GM20000 (cell line): ENCODE data around the gene C22orf39.
"Not testable (repeated sequence)": the region's sequence is repeated elsewhere in the genome, so short reads cannot be mapped to it uniquely, and the experiment has no call there.

Experiments
- DNase-seq: peaks from one replicate; pipeline ENCODE4 v3.0.0; 2012; ENCODE audit warnings: low spot score
- CTCF ChIP-seq: IDR thresholded peaks from 2 replicates; pipeline ENCODE4 v1.5.1; 2012; ENCODE audit warnings: mild to moderate bottlenecking, control low read depth; ENCODE audit errors: extremely low read depth, missing control alignments

C22orf39 gene

GRCh38 chr22:19443544-19444211, 3.8 kb downstream of the C22orf39 start:
- no peak for TF ChIP-seq CTCF

GRCh38 chr22:19442166-19442565, 5.3 kb downstream of the C22orf39 start:
- no peak for TF ChIP-seq CTCF
- DNase-seq, result no peak

More at GRCh38 chr22:19443544-19444211, 3.8 kb downstream of the C22orf39 start:
- DNase-seq, result no peak

GRCh38 chr22:19440411-19441195, 6.9 kb downstream of the C22orf39 start:
- no peak for DNase-seq
- no peak for TF ChIP-seq CTCF

DNA sequence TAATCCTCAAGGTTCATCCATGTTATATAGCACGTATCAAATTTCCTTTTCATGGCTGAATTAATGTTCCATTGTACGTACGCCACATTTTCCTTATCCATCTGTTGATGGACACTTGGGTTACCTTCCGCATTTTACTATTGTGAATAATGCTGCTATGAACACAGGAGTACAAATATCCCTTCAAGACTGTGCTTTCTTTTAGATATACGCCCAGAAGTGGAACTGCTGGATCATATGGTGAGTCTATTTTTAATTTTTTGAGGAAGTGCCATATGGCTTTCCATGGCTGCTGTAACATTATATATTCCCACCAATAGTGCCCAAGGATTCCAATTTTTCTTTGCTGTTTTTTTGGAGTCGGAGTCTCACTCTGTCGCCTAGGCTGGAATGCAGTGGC, 9.2 kb downstream of the C22orf39 start:
- DNase-seq, result no peak
- no peak for TF ChIP-seq CTCF

DNA sequence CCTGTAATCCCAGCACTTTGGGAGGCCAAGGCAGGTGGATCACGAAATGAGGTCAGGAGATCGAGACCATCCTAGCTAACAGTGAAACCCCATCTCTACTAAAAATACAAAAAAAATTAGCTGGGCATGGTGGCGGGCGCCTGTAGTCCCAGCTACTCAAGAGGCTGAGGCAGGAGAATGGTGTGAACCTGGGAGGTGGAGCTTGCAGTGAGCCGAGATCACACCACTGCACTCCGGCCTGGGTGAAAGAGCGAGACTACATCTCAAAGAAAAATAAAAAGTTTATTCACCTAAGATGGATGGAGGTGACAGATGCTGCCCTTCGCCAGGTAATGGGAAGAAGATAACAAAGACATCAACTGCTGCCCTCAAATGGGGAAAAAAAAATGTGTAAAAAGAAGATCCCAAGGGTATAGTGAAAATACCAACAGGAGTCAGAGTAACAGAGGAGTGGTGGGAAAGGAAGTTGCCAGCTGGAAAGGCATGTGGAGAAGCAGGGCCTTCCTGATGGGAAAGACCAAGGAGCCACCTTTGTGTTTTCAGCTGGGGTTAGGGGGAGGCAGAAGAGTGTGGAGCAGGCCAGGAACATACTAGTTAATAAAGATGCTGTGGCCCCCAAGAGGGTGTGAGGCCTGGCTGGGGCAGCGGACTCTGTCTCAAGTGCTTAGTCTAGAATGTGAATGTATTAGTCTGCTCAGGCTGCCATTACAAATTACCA, 10.9 kb downstream of the C22orf39 start:
- not testable (repeated sequence) for DNase-seq

DNA sequence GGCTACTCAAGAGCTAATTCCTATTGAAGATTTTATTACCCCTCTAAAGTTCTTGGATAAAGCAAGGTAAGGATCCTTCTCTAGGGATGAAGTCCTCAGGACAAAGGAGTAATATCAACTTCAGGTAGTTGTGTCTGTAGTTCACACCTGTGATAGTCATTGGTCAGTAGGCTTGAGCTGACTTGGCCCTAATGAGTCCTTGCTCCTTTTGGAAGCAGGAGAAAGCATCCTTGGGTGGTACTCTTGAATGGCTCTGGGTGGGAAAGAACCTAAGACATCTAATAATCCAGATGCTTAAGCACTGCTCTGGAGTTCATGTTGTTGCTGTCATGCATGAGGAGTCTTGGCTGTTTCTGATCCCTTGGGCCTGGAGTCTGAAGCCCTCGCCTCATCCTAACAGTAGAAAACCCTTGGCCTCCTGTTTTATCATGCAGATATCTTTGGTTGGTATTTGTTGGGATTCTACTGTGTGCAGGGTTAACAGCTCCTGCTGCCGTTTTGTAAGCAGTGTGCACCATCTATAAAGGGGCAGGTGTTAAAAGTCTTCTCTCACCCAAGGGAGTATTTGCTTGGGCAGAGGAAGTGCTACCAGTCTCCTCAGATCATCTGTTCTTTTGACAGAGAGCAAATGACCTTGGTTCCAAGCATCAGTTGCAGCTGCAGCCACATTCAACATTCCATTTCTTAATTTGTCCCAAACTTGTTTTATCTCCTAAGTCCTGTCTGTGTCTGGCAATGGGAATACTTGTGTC, 12.5 kb downstream of the C22orf39 start:
- TF ChIP-seq CTCF, result no peak
- DNase-seq, result no peak

DNA sequence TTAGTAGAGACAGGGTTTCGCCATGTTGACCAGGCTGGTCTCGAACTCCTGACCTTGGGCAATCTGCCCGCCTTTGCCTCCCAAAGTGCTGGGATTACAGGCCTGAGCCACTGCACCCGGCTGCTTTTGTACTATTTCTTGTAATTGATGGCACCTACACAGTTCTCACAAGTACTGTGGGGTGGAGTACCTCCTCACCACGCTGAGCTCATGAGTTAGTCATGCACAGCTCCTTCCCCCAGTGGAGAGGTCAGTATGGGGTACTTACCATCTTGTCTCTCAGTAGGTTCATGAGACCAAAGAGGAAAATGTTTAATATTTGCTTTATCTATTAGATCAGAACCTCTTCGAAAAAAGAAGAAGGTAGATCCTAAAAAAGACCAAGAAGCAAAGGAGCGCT, 13.1 kb downstream of the C22orf39 start:
- DNase-seq, result no peak
- no peak for TF ChIP-seq CTCF
